DND-41 (cell line): ENCODE data around the gene ZNF445.

Source experiments
- ATAC-seq: fragments of 200-7000 bp; cut with Tn5 transposase; 3 replicates; pipeline ENCODE4 v1.9.1; 2021; ENCODE audit warnings: low read depth; ENCODE audit not compliant: insufficient read depth
- DNase-seq: peaks from one replicate; pipeline ENCODE4 v3.0.0-alpha.2; 2020
- H2AFZ ChIP-seq: 2 replicates; pipeline ENCODE4 v1.6.0; 2012; ENCODE audit warnings: low read depth, low read length
- H3K27ac ChIP-seq: 2 replicates; pipeline ENCODE4 v1.5.1; 2012; ENCODE audit warnings: low read length, inconsistent platforms
- H3K27me3 ChIP-seq: fragments of 200-600 bp; sonication (generic); 2 replicates; pipeline ENCODE4 v1.6.0; 2012; ENCODE audit warnings: low read length, mild to moderate bottlenecking, inconsistent platforms; ENCODE audit not compliant: insufficient read depth, poor library complexity
- H3K36me3 ChIP-seq: 2 replicates; pipeline ENCODE4 v1.5.1; 2012; ENCODE audit warnings: low read length, inconsistent platforms; ENCODE audit not compliant: insufficient read depth
- H3K4me1 ChIP-seq: 2 replicates; pipeline ENCODE4 v1.5.1; 2012; ENCODE audit warnings: mild to moderate bottlenecking, low read length; ENCODE audit not compliant: insufficient read depth
- H3K4me2 ChIP-seq: 2 replicates; pipeline ENCODE4 v1.6.0; 2012; ENCODE audit warnings: mild to moderate bottlenecking, moderate library complexity, low read length, inconsistent platforms; ENCODE audit not compliant: insufficient read depth
- H3K4me3 ChIP-seq, 2 experiments: fragments of 200-600 bp in 1 of 2; shearing (Covaris generic) in 1 of 2; 2 replicates each; pipeline ENCODE4 v1.5.1; 2012 to 2016; ENCODE audit warnings: inconsistent platforms in 2 of 2, low read length in 2 of 2, mild to moderate bottlenecking in 2 of 2, low read depth in 1 of 2, moderate library complexity in 1 of 2
- H3K79me2 ChIP-seq: 2 replicates; pipeline ENCODE4 v1.6.0; 2012; ENCODE audit warnings: low read length, inconsistent platforms; ENCODE audit not compliant: insufficient read depth
- H3K9ac ChIP-seq: 2 replicates; pipeline ENCODE4 v1.6.0; 2012; ENCODE audit warnings: low read depth, mild to moderate bottlenecking, inconsistent platforms, low read length, moderate library complexity
- H3K9me3 ChIP-seq: 2 replicates; pipeline ENCODE4 v1.5.1; 2012; ENCODE audit warnings: low read length, moderate library complexity, mild to moderate bottlenecking, inconsistent platforms; ENCODE audit not compliant: insufficient read depth, severe bottlenecking
- H4K20me1 ChIP-seq: 2 replicates; pipeline ENCODE4 v1.6.0; 2012; ENCODE audit warnings: low read length; ENCODE audit not compliant: insufficient read depth
- CTCF ChIP-seq: IDR thresholded peaks from 2 replicates; pipeline ENCODE4 v1.5.1; 2012; ENCODE audit warnings: borderline replicate concordance, low read length, moderate library complexity, mild to moderate bottlenecking; ENCODE audit not compliant: poor library complexity, severe bottlenecking; ENCODE audit errors: extremely low read depth
- EZH2 ChIP-seq: IDR thresholded peaks from 3 replicates; pipeline ENCODE4 v1.6.1; 2012; ENCODE audit warnings: borderline replicate concordance, low read depth, mild to moderate bottlenecking, moderate library complexity, low read length, inconsistent platforms; ENCODE audit not compliant: severe bottlenecking

The ZNF445 gene

GRCh38 chr3:44428910-44429309 lies 48.6 kb downstream of the ZNF445 start:
- Histone ChIP-seq H3K79me2 (no peaks in the 10 kb centered on the region), H3K27ac (no peak overlapping the region), H3K4me1 (no peaks in the 10 kb centered on the region), H4K20me1 (no peaks in the 10 kb centered on the region), H3K4me2 (no peak overlapping the region), H2AFZ (no peak overlapping the region), H3K4me3 (no peak overlapping the region), H3K9me3 (no peaks in the 10 kb centered on the region), H3K9ac (no peak overlapping the region), H3K27me3 (no peaks in the 10 kb centered on the region), H3K36me3 (no peaks in the 10 kb centered on the region)
- TF ChIP-seq CTCF = no peak
- TF ChIP-seq EZH2 = no peak
- no peak for ATAC-seq
- no peak for DNase-seq

DNA sequence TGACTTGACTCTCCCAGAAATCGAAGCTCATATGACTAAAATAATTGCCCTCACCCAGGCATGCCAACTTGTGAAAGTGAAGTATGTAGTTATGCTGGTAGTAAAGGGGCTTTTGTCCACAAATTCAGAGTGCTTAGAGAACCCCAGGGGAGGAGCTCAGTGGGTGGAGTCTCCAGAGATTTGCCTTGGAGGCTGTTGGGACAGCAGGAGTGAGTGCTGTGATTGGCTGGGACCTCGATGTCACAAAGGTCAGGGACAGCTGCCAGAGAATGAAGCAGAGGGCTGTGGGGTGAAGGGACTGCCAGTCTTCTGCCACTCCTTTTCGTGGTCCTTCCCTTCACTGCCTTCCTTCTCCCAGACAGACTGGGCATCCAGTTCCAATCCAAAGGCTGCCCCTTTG lies 49.8 kb downstream of the ZNF445 start:
- no peak overlapping the region for H3K4me2 ChIP-seq
- H3K9ac ChIP-seq = no peak overlapping the region

GRCh38 chr3:44424758-44425157 lies 52.7 kb downstream of the ZNF445 start:
- Histone ChIP-seq H3K36me3 (no peaks in the 10 kb centered on the region), H3K4me1 (no peaks in the 10 kb centered on the region), H3K4me3 (no peak overlapping the region), H3K27ac (no peak overlapping the region), H3K27me3 (no peaks in the 10 kb centered on the region), H3K4me2 (no peak overlapping the region), H3K9ac (no peak overlapping the region), H2AFZ (no peak overlapping the region), H3K79me2 (no peaks in the 10 kb centered on the region), H3K9me3 (no peaks in the 10 kb centered on the region), H4K20me1 (no peaks in the 10 kb centered on the region)
- DNase-seq (no peak), ATAC-seq (no peak)
- TF ChIP-seq CTCF (no peak), EZH2 (no peak)

More for the DNA sequence above, 49.8 kb downstream of the ZNF445 start:
- Histone ChIP-seq H2AFZ (no peak overlapping the region), H3K27ac (no peak overlapping the region), H3K4me3 (no peak overlapping the region), H3K36me3 (no peaks in the 10 kb centered on the region), H3K79me2 (no peaks in the 10 kb centered on the region), H3K9me3 (no peaks in the 10 kb centered on the region), H3K27me3 (no peaks in the 10 kb centered on the region), H4K20me1 (no peaks in the 10 kb centered on the region), H3K4me1 (no peaks in the 10 kb centered on the region)
- ATAC-seq = no peak
- TF ChIP-seq CTCF (no peak), EZH2 (no peak)
- DNase-seq = no peak

GRCh38 chr3:44421280-44421679 lies 56.2 kb downstream of the ZNF445 start:
- DNase-seq (no peak), ATAC-seq (no peak)
- Histone ChIP-seq H4K20me1 (no peaks in the 10 kb centered on the region), H3K27me3 (no peaks in the 10 kb centered on the region), H3K4me2 (no peak overlapping the region), H2AFZ (no peak overlapping the region), H3K9me3 (no peaks in the 10 kb centered on the region), H3K36me3 (no peaks in the 10 kb centered on the region), H3K27ac (no peak overlapping the region), H3K4me1 (no peaks in the 10 kb centered on the region), H3K4me3 (no peak overlapping the region), H3K79me2 (no peaks in the 10 kb centered on the region), H3K9ac (no peak overlapping the region)
- no peak for TF ChIP-seq CTCF
- TF ChIP-seq EZH2 = no peak
